Measurements from ENCODE around the gene FBXO38.
A peak's percentile ranks its signal among the peaks of the same experiment; 100 is the strongest.

FBXO38 gene

DNA sequence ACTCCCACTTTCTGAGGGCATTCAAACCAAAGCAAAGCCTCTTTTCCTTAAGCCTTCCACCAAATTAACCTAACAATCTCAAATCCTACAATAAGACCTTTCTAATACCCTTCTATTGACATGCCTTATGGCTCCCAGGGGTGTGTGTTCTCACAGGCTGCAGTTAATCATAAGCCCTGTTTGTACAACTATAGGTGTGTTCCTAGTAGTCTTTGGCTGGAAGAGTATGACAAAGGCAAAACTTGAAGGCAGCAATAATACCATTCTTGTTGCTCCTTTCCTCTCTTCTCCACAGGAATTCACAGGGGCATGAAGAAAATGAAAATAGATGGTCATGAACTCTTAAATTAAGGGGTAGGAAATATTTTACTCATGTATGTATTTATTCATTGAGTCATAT lies 10.9 kb upstream of the FBXO38 start:
- Histone ChIP-seq H3K4me1 (ENCODE audit: control insufficient read depth in 1 of 2, insufficient read depth in 2 of 2, low read length in 2 of 2) (peaks cover 0 to 1% of the 10 kb centered on the region in 2 experiments), H3K27me3 (ENCODE audit: insufficient read depth, low read length) (no peaks in the 10 kb centered on the region), H3K9ac (ENCODE audit: low read length) (no peak overlapping the region), H2BK5ac (ENCODE audit: low read depth, low read length, poor library complexity) (no peak overlapping the region), H3K79me1 (ENCODE audit: low read length) (no peaks in the 10 kb centered on the region), H3K23ac (ENCODE audit: low read length) (no peak overlapping the region), H3K4ac (ENCODE audit: low read depth, low read length) (no peak overlapping the region), H2AK5ac (ENCODE audit: low read length) (no peak overlapping the region), H2BK120ac (ENCODE audit: insufficient read depth, low read length, poor library complexity) (no peak overlapping the region), H3K4me2 (ENCODE audit: low read length) (no peak overlapping the region), H3K4me3 (ENCODE audit: low read depth, low read length) (no peak overlapping the region), H4K91ac (ENCODE audit: low read depth, low read length) (no peak overlapping the region), H2BK12ac (ENCODE audit: low read length) (no peak overlapping the region), H2AFZ (ENCODE audit: insufficient read depth, low read length, poor library complexity) (no peak overlapping the region), H3K79me2 (ENCODE audit: control insufficient read depth, insufficient read depth, low read length, poor library complexity) (no peaks in the 10 kb centered on the region), H4K12ac (ENCODE audit: low read depth, low read length) (no peak overlapping the region), H3K18ac (ENCODE audit: low read length) (no peak overlapping the region), H4K8ac (ENCODE audit: low read depth, low read length) (no peak overlapping the region), H3K27ac (ENCODE audit: low read depth, low read length) (no peak overlapping the region), H3K9me3 (ENCODE audit: insufficient read depth, low read depth, low read length) (no peaks in the 10 kb centered on the region), H3K14ac (ENCODE audit: low read length) (no peak overlapping the region), H3K36me3 (ENCODE audit: control insufficient read depth in 1 of 2, insufficient read depth in 2 of 2, low read length in 2 of 2) (no peaks in the 10 kb centered on the region)
- no peak for DNase-seq

DNA sequence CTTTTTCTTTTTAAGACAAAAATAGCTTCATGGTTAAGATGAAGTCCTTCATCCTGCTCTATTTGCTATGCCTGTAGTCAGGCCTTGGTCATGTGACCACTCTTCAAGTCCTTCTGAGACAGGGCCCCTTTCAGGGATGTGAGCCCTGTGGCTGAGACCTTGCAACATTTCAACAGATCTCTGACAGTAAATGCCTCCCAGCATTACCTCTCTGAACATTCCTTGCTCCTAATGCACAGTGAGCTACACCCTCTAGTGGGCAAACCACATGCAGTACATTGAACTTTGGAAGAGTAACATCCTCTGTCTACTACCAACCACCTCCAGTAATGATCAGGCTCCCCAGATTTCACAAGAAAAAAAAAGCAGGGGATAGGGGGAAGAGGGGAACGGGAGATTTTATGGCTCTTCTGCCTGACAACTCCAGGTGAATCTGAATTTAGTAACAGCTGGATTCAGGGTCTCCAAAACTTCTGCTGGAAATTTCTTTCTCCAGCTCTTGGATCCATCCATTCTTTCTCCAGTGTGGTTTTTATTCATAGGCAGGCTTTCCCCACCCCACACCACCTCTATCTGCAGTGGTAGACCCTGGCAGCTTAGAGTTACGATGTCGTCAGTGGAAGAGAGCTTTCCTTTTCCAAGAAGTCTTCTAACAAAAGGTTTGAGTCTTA lies 8.9 kb upstream of the FBXO38 start:
- no peaks in the 10 kb centered on the region for H3K79me1 ChIP-seq (ENCODE audit: low read length)
- no peaks in the 10 kb centered on the region for H3K79me2 ChIP-seq (ENCODE audit: control insufficient read depth, insufficient read depth, low read length, poor library complexity)
- no peak overlapping the region for H3K23ac ChIP-seq (ENCODE audit: low read length)
- no peak overlapping the region for H3K4me2 ChIP-seq (ENCODE audit: low read length)
- H3K18ac ChIP-seq (ENCODE audit: low read length) = no peak overlapping the region
- H3K4ac ChIP-seq (ENCODE audit: low read depth, low read length) = no peak overlapping the region
- no peaks in the 10 kb centered on the region for H3K27me3 ChIP-seq (ENCODE audit: insufficient read depth, low read length)
- H2BK12ac ChIP-seq (ENCODE audit: low read length) = no peak overlapping the region
- no peak overlapping the region for H3K4me3 ChIP-seq (ENCODE audit: low read depth, low read length)
- H2AK5ac ChIP-seq (ENCODE audit: low read length) = no peak overlapping the region
- no peak overlapping the region for H3K9ac ChIP-seq (ENCODE audit: low read length)
- H2AFZ ChIP-seq (ENCODE audit: insufficient read depth, low read length, poor library complexity) = no peak overlapping the region
- H4K8ac ChIP-seq (ENCODE audit: low read depth, low read length) = no peak overlapping the region
- H4K12ac ChIP-seq (ENCODE audit: low read depth, low read length) = no peak overlapping the region
- no peaks in the 10 kb centered on the region for H3K36me3 ChIP-seq (ENCODE audit: control insufficient read depth in 1 of 2, insufficient read depth in 2 of 2, low read length in 2 of 2)
- H3K9me3 ChIP-seq (ENCODE audit: insufficient read depth, low read depth, low read length) = no peaks in the 10 kb centered on the region
- WGBS (ENCODE audit: extremely low coverage, insufficient coverage, insufficient read length) = no CpG with 5 or more reads among the region's 3 CpGs
- H3K4me1 ChIP-seq (ENCODE audit: control insufficient read depth in 1 of 2, insufficient read depth in 2 of 2, low read length in 2 of 2) = peaks cover 0 to 1% of the 10 kb centered on the region in 2 experiments
- peak; percentile 55 to 84 for DNase-seq
- no peak overlapping the region for H3K14ac ChIP-seq (ENCODE audit: low read length)
- H2BK120ac ChIP-seq (ENCODE audit: insufficient read depth, low read length, poor library complexity) = no peak overlapping the region
- no peak overlapping the region for H2BK5ac ChIP-seq (ENCODE audit: low read depth, low read length, poor library complexity)
- no peak overlapping the region for H3K27ac ChIP-seq (ENCODE audit: low read depth, low read length)
- H4K91ac ChIP-seq (ENCODE audit: low read depth, low read length) = no peak overlapping the region

DNA sequence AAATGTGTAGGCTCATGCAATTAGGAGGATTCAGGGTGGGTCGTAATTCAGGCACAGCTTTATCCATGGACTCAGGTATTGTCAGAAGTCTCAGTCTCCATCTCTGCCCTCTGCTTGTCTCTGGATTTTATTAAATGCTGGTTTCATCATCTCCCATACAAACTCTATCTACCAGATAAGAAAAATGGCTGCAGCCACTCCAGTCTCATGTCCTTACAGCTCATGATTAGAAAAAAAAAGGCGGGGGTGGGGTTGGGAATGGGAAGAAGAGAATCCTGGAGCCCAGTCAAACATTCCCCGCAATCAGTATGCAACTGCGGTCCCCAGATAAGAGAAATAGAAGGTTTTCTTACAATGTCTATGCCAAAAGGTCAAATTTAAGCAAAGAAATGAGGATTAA lies 7.6 kb upstream of the FBXO38 start:
- no peaks in the 10 kb centered on the region for H3K79me2 ChIP-seq (ENCODE audit: control insufficient read depth, insufficient read depth, low read length, poor library complexity)
- H2BK12ac ChIP-seq (ENCODE audit: low read length) = no peak overlapping the region
- no peak overlapping the region for H3K4me2 ChIP-seq (ENCODE audit: low read length)
- H3K18ac ChIP-seq (ENCODE audit: low read length) = no peak overlapping the region
- no CpG with 5 or more reads among the region's 4 CpGs for WGBS (ENCODE audit: extremely low coverage, insufficient coverage, insufficient read length)
- H3K27me3 ChIP-seq (ENCODE audit: insufficient read depth, low read length) = no peaks in the 10 kb centered on the region
- H3K4ac ChIP-seq (ENCODE audit: low read depth, low read length) = no peak overlapping the region
- no peaks in the 10 kb centered on the region for H3K9me3 ChIP-seq (ENCODE audit: insufficient read depth, low read depth, low read length)
- no peak overlapping the region for H3K9ac ChIP-seq (ENCODE audit: low read length)
- H4K12ac ChIP-seq (ENCODE audit: low read depth, low read length) = no peak overlapping the region
- no peak overlapping the region for H4K8ac ChIP-seq (ENCODE audit: low read depth, low read length)
- no peak overlapping the region for H2AFZ ChIP-seq (ENCODE audit: insufficient read depth, low read length, poor library complexity)
- H3K4me1 ChIP-seq (ENCODE audit: control insufficient read depth in 1 of 2, insufficient read depth in 2 of 2, low read length in 2 of 2) = peaks cover 0 to 1% of the 10 kb centered on the region in 2 experiments
- no peak overlapping the region for H3K27ac ChIP-seq (ENCODE audit: low read depth, low read length)
- H3K4me3 ChIP-seq (ENCODE audit: low read depth, low read length) = no peak overlapping the region
- no peak overlapping the region for H3K23ac ChIP-seq (ENCODE audit: low read length)
- H3K14ac ChIP-seq (ENCODE audit: low read length) = no peak overlapping the region
- no peaks in the 10 kb centered on the region for H3K79me1 ChIP-seq (ENCODE audit: low read length)
- no peak overlapping the region for H2BK5ac ChIP-seq (ENCODE audit: low read depth, low read length, poor library complexity)
- no peak overlapping the region for H2AK5ac ChIP-seq (ENCODE audit: low read length)
- no peak for DNase-seq
- no peak overlapping the region for H2BK120ac ChIP-seq (ENCODE audit: insufficient read depth, low read length, poor library complexity)
- no peaks in the 10 kb centered on the region for H3K36me3 ChIP-seq (ENCODE audit: control insufficient read depth in 1 of 2, insufficient read depth in 2 of 2, low read length in 2 of 2)
- H4K91ac ChIP-seq (ENCODE audit: low read depth, low read length) = no peak overlapping the region

DNA sequence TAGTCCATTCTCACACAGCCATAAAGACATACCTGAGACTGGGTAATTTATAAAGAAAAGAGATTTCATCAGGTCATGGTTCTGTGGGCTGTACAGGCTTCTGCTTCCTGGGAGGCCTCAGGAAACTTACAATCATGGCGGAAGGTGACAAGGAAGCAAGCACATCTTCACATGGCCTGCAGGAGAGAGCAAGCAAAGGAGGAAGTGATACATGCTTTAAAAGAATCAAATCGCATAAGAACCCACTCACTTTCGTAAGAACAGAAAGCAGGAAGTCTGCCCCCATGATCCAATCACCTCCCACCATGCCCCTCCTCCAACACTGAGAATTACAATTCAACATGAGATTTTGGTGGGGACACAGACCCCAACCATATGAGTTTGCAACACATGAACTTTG lies 5.1 kb upstream of the FBXO38 start:
- H3K27ac ChIP-seq (ENCODE audit: low read depth, low read length) = no peak overlapping the region
- no peak overlapping the region for H3K18ac ChIP-seq (ENCODE audit: low read length)
- no CpG with 5 or more reads among the region's 3 CpGs for WGBS (ENCODE audit: extremely low coverage, insufficient coverage, insufficient read length)
- no peak overlapping the region for H3K4ac ChIP-seq (ENCODE audit: low read depth, low read length)
- H3K4me3 ChIP-seq (ENCODE audit: low read depth, low read length) = no peak overlapping the region
- H4K91ac ChIP-seq (ENCODE audit: low read depth, low read length) = no peak overlapping the region
- H4K12ac ChIP-seq (ENCODE audit: low read depth, low read length) = no peak overlapping the region
- no peak overlapping the region for H2AFZ ChIP-seq (ENCODE audit: insufficient read depth, low read length, poor library complexity)
- H2BK120ac ChIP-seq (ENCODE audit: insufficient read depth, low read length, poor library complexity) = no peak overlapping the region
- no peak overlapping the region for H2BK12ac ChIP-seq (ENCODE audit: low read length)
- no peaks in the 10 kb centered on the region for H3K79me2 ChIP-seq (ENCODE audit: control insufficient read depth, insufficient read depth, low read length, poor library complexity)
- H4K8ac ChIP-seq (ENCODE audit: low read depth, low read length) = no peak overlapping the region
- no peaks in the 10 kb centered on the region for H3K36me3 ChIP-seq (ENCODE audit: control insufficient read depth in 1 of 2, insufficient read depth in 2 of 2, low read length in 2 of 2)
- H2AK5ac ChIP-seq (ENCODE audit: low read length) = no peak overlapping the region
- H3K9me3 ChIP-seq (ENCODE audit: insufficient read depth, low read depth, low read length) = no peaks in the 10 kb centered on the region
- no peak overlapping the region for H3K9ac ChIP-seq (ENCODE audit: low read length)
- H2BK5ac ChIP-seq (ENCODE audit: low read depth, low read length, poor library complexity) = no peak overlapping the region
- H3K4me1 ChIP-seq (ENCODE audit: control insufficient read depth in 1 of 2, insufficient read depth in 2 of 2, low read length in 2 of 2) = peaks cover 0 to 1% of the 10 kb centered on the region in 2 experiments
- no peak for DNase-seq
- H3K4me2 ChIP-seq (ENCODE audit: low read length) = no peak overlapping the region
- H3K14ac ChIP-seq (ENCODE audit: low read length) = no peak overlapping the region
- H3K27me3 ChIP-seq (ENCODE audit: insufficient read depth, low read length) = no peaks in the 10 kb centered on the region
- peaks cover 2% of the 10 kb centered on the region for H3K79me1 ChIP-seq (ENCODE audit: low read length)
- no peak overlapping the region for H3K23ac ChIP-seq (ENCODE audit: low read length)

Measured in trophoblast cell (in vitro differentiated cells and primary cell).